Ascending aorta (tissue), 2 donors: ENCODE results near the gene HIVEP3. TPM values are rescaled to one million over a fixed set of nuclear protein-coding genes. Genes with fewer than 3 reads are reported as not detected.

ENCODE experiments used
- DNase-seq, 2 donors: peaks; one replicate each; pipeline ENCODE4 v3.0.0-alpha.2; 2019; ENCODE audit warnings: low spot score in 2 of 2
- H3K27ac ChIP-seq, 2 donors: fragments of 200-600 bp; sonication (generic); one replicate each; pipeline ENCODE4 v1.5.1; 2016 to 2017; ENCODE audit warnings: mild to moderate bottlenecking in 1 of 2
- H3K27me3 ChIP-seq: fragments of 200-600 bp; sonication (generic); one replicate; pipeline ENCODE4 v1.5.1; 2017
- H3K36me3 ChIP-seq, 2 donors: fragments of 200-600 bp; sonication (generic); one replicate each; pipeline ENCODE4 v1.5.1; 2016
- H3K4me1 ChIP-seq, 2 donors: fragments of 200-600 bp; sonication (generic); one replicate each; pipeline ENCODE4 v1.5.1; 2016 to 2017; ENCODE audit warnings: mild to moderate bottlenecking in 1 of 2
- H3K4me3 ChIP-seq, 2 donors: fragments of 200-600 bp; sonication (generic); one replicate each; pipeline ENCODE4 v1.5.1; 2016 to 2017; ENCODE audit warnings: mild to moderate bottlenecking in 1 of 2
- H3K9me3 ChIP-seq, 2 donors: fragments of 200-600 bp; sonication (generic); one replicate each; pipeline ENCODE4 v1.5.1; 2016
- CTCF ChIP-seq, 3 experiments: fragments of 200-600 bp in 2 of 3; fragments of 450-650 bp in 1 of 3; sonication (generic) in 2 of 3; IDR thresholded peaks; one replicate each; pipeline ENCODE4 v1.5.1; 2016 to 2019; ENCODE audit warnings: antibody characterized with exemption in 3 of 3, mild to moderate bottlenecking in 1 of 3, moderate library complexity in 1 of 3
- intact Hi-C: fragments of 100-400 bp; cut with DNase I; formaldehyde crosslinking; loops from one replicate; pipeline ENCODE4 v1.15.1; 2023
- total RNA-seq: library from RNA; depleted of rRNA; stranded (reverse); fragments of >200 nt; gene quantifications from one replicate; pipeline ENCODE4 v1.1.0, GENCODE V29; 2016

HIVEP3 gene
- total RNA-seq, 1 donor from 2014 or later = 0.32 TPM

- no peak overlapping the region for H3K27ac ChIP-seq
- no peaks in the 10 kb centered on the region for H3K9me3 ChIP-seq
- no peaks in the 10 kb centered on the region for H3K27me3 ChIP-seq
- intact Hi-C loops = no loop called here
- TF ChIP-seq CTCF (IDR thresholded peaks at IDR 0.05) = no peak
- H3K4me3 ChIP-seq = no peak overlapping the region
- DNase-seq = no peak
- no peaks in the 10 kb centered on the region for H3K36me3 ChIP-seq
- no peaks in the 10 kb centered on the region for H3K4me1 ChIP-seq
These were observed 126.8 kb downstream of the HIVEP3 start for GRCh38 chr1:41791667-41792484.

DNA sequence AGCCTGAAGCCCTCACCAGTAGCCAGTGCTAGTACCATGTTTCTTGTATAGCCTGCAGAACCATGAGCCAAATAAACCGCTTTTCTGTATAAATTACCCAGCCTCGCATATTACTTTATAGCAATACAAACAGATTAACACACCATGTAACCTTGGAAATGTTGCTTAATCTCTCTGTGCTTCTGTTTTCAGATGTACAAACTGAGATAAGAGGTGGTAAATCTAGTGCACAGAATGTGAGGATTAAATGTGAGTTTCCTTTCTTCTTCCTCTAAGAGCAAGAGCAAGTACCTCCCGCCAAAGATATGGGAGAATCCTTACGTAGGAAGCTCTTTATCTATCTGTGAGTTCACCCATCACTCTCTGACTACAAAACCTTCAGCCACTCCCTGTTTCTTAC is 128.4 kb downstream of the HIVEP3 start:
- no peak for DNase-seq
- Histone ChIP-seq H3K27me3 (no peaks in the 10 kb centered on the region), H3K9me3 (no peaks in the 10 kb centered on the region), H3K4me3 (no peak overlapping the region), H3K27ac (no peak overlapping the region), H3K36me3 (no peaks in the 10 kb centered on the region), H3K4me1 (no peaks in the 10 kb centered on the region)
- intact Hi-C loops = no loop called here
- no peak for TF ChIP-seq CTCF (IDR thresholded peaks at IDR 0.05)

DNA sequence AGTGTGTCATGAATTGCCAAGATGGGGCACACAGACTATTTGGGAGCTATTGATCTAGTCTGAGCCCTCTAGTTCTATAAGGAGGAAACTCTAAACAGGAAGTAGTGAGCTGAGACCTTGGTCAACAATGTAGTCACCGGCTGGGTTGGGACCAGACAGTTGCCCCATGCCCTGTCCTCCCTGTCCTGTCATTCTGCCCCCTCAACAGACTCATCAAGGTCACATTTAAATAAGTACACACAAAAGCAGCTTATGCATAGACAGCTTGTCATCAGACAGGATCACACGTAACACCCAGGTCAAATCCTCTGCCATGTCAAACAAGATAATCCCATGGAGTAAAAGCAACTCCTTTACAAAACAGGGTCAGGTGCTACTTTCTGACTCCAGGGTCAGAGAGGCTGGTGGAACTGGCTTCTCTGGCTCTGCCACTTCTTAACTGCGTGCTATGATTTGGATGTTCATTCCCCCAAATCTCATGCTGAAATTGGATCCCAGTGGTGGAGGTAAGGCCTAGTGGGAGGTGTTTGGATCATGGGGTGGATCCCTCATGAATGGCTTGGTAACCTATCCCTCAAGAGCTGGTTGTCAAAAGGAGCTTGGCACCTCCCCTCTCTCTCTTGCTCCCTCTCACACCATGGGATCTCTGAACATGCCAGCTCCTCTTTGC is 128.9 kb downstream of the HIVEP3 start:
- H3K4me1 ChIP-seq = no peaks in the 10 kb centered on the region
- H3K27ac ChIP-seq = no peak overlapping the region
- no peak for DNase-seq
- no peak overlapping the region for H3K4me3 ChIP-seq
- no peaks in the 10 kb centered on the region for H3K9me3 ChIP-seq
- no peaks in the 10 kb centered on the region for H3K27me3 ChIP-seq
- intact Hi-C loops = no loop called here
- H3K36me3 ChIP-seq = no peaks in the 10 kb centered on the region
- TF ChIP-seq CTCF (IDR thresholded peaks at IDR 0.05) = no peak

DNA sequence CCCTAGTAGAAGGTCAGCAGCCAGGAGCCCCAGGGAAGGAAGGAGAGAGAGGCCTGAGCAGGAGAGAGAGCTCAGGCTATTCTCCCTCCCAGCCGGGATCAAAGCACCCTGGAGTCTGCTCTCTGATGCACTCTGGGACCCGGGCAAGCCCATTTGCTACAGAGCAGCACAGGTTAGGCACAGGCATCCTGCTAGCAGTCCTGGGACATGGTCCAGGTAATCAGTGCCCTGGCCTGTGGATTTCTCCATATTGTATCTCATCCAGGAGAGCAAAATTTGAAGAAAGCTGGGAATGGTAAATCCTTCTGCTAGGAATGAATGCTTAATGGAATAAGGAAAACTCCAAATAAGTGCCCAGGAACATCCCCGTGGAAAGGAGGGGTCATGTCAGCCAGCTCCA is 130.3 kb downstream of the HIVEP3 start:
- intact Hi-C loops = no loop called here
- H3K9me3 ChIP-seq = no peaks in the 10 kb centered on the region
- DNase-seq = no peak
- no peak for TF ChIP-seq CTCF (IDR thresholded peaks at IDR 0.05)
- H3K4me1 ChIP-seq = no peaks in the 10 kb centered on the region
- no peak overlapping the region for H3K4me3 ChIP-seq
- no peaks in the 10 kb centered on the region for H3K36me3 ChIP-seq
- H3K27me3 ChIP-seq = no peaks in the 10 kb centered on the region
- H3K27ac ChIP-seq = no peak overlapping the region

- H3K4me1 ChIP-seq = no peaks in the 10 kb centered on the region
- no peak overlapping the region for H3K27ac ChIP-seq
- no peaks in the 10 kb centered on the region for H3K36me3 ChIP-seq
- H3K4me3 ChIP-seq = no peak overlapping the region
- TF ChIP-seq CTCF (IDR thresholded peaks at IDR 0.05) = no peak
- intact Hi-C loops = no loop called here
- H3K9me3 ChIP-seq = no peaks in the 10 kb centered on the region
- no peaks in the 10 kb centered on the region for H3K27me3 ChIP-seq
- DNase-seq = no peak
These were observed 134.0 kb downstream of the HIVEP3 start for GRCh38 chr1:41784531-41785274.
